Fibroblast of skin of back (primary cell): Measurements from ENCODE around the gene HSF4. TPM values are rescaled to one million over a fixed set of nuclear protein-coding genes. Genes with fewer than 3 reads are reported as not detected.
A peak's percentile ranks its signal among the peaks of the same experiment; 100 is the strongest.
"Not testable (repeated sequence)": the region's sequence is repeated elsewhere in the genome, so short reads cannot be mapped to it uniquely, and the experiment has no call there.

Source experiments
- DNase-seq: peaks from one replicate; pipeline ENCODE4 v3.0.0-alpha.2; 2013
- polyA plus RNA-seq, 2 experiments: library from polyadenylated mRNA; unstranded; fragments of 120-200 nt; gene quantifications; one replicate each; pipeline ENCODE4 v1.2.1, GENCODE V29; 2013; ENCODE audit not compliant: insufficient read length in 2 of 2

HSF4 gene
- polyA plus RNA-seq (2013, experiment 1 of 2; ENCODE audit: insufficient read length), result 4.4 TPM
- 7.9 TPM for polyA plus RNA-seq (2013, experiment 2 of 2; ENCODE audit: insufficient read length)

- no peak for DNase-seq
Observed at GRCh38 chr16:67164599-67165061, at the start of gene HSF4. Gene HSF4 (plus strand): TSS chr16:67164745. CDS start chr16:67164812, 67 bp downstream.

- no peak for DNase-seq
Observed at GRCh38 chr16:67114793-67115192, 49.8 kb upstream of the HSF4 start.

DNA sequence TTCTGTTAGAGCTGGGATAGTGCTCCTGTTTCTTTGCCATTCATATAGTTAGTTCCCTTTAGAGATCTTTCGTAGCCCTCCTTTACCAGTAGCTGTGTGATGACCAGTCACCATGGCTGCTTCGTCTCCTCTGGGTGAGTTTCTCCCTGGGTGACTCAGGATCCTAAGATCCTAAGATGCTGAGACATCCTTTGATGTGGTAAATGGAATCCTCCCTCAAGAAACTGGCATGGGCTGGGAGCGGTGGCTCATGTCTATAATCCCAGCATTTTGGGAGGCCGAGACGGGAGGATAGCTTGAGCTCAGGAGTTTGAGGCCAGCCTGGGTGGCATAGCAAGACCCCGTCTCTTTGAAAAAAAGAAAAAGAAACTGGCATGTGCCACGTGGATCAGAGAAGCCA, 48.9 kb upstream of the HSF4 start:
- DNase-seq, result peak; percentile 89

DNA sequence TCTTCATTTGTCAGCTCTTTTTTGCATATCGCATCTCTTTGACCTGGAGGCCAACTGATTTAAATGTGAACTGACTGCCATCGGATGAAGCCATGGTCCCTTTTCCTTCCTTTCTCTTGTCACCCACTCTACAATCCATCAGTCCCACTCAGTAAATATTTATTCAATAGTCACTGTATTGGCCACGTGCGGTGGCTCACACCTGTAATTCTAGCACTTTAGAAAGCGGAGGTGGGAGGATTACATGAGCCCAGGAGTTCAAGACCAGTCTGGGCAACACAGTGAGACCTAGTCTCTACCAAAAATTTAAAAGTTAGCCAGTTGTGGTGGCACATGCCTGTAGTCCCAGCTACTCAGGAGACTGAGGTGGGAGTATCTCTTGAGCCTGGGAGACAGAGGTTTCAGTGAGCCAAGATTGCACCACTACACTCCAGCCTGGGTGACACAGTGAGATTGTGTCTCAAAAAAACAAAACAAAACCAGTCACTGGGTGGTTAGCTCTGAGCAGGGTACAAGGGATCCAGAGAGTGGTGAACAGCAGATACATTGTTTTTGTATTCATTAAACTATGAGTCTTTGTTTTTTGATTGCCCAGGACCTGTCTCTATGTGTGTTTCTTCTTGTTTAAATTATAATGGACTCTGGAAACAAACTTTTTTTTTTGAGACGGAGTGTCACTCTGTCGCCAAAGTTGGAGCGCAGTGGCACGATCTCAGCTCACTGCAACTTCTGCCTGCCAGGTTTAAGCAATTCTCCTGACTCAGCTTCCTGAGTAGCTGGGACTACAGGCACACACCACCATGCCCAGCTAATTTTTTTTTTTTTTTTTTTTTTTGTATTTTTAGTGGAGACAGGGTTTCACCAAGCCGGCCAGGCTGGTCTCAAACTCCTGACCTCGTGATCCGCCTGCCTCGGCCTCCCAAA, 47.9 kb upstream of the HSF4 start:
- DNase-seq, result no peak

- DNase-seq, result no peak
Observed at GRCh38 chr16:67117716-67118115, 46.8 kb upstream of the HSF4 start.

- no peak for DNase-seq
Observed at GRCh38 chr16:67120025-67120424, 44.5 kb upstream of the HSF4 start.

DNA sequence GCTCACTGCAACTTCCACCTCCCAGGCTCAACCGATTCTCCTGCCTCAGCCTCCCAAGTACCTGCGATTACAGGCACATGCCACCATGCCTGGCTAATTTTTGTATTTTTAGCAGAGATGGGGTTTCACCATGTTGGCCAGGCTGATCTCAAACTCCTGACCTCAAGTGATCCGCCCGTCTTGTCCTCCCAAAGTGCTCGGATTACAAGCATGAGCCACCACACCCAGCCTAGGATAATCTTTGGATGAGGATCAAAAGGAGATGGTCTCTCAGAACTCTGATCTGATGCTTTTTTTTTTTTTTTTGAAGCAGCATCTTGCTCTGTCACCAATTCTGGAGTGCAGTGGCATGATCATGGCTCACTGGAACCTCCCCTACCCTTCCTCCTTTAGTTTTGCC, 41.7 kb upstream of the HSF4 start:
- DNase-seq, result not testable (repeated sequence)

DNA sequence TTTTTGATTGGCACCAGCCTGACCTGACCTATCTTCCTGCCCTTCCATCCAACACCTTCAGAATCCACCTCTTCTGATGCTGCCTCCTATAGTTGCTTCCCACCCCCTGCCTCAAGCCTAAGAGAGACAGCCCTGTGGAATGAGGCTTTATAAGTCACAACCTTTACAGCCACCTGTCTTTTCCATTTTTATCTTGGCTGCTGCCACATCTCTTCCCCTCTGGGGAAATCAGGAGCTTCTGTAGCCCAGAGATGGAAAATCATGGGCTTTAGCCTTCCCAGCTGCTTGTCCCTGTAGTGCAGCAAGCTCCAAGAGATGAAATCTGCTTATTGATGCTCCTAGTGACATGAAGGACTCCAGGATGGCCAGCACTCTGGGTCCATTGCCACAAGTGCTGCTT, 36.1 kb upstream of the HSF4 start:
- no peak for DNase-seq

DNA sequence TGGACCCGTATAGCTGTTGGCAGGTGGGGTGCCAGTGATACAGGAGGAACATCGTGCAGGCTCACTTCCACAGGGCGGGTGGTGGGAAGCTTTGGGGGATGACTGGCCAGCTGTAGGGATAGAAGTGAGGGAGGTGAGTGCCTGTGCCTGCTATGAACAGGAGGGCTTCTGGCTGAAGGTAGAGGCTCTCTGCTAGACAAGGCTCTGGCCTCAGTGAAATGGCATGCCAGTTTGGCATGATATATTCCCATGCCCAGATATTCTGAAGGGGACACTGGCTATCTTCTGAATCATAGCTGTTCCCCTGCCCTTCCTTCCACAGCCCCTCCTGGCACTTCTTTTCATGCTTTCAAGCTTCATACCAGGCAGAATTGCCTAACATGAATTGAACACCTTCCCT, 35.7 kb upstream of the HSF4 start:
- DNase-seq, result no peak

DNA sequence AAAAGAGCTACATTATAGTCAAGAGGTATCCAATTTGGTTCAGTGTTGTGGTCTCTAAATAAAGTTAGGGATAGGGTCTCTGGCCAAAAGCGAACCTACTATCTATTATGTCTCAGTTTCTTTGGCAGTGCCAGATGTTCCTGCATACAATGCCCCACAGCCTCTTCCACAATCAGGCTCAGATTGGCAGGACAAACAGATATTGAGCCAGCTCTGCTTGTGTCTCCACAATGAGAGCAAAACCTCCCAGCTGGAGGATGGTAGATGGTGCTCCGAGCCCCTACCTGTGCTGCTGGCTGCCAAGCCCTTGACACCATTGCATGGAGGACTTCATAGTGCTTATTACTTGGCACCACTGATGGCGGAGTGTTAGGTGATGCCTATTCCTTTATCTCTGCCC, 35.1 kb upstream of the HSF4 start:
- no peak for DNase-seq

GRCh38 chr16:67137605-67138004, 26.9 kb upstream of the HSF4 start:
- DNase-seq, result no peak

- DNase-seq, result no peak
Observed at GRCh38 chr16:67141391-67141790, 23.2 kb upstream of the HSF4 start.

GRCh38 chr16:67142342-67142741, 22.2 kb upstream of the HSF4 start:
- DNase-seq, result no peak

- no peak for DNase-seq
Observed at GRCh38 chr16:67144943-67145342, 19.6 kb upstream of the HSF4 start.

- no peak for DNase-seq
Observed at GRCh38 chr16:67145746-67146145, 18.8 kb upstream of the HSF4 start.

- DNase-seq, result no peak
Observed at GRCh38 chr16:67146523-67147357, 17.8 kb upstream of the HSF4 start.

GRCh38 chr16:67147437-67148140, 17.0 kb upstream of the HSF4 start:
- DNase-seq, result no peak

GRCh38 chr16:67148221-67148620, 16.3 kb upstream of the HSF4 start:
- DNase-seq, result no peak

DNA sequence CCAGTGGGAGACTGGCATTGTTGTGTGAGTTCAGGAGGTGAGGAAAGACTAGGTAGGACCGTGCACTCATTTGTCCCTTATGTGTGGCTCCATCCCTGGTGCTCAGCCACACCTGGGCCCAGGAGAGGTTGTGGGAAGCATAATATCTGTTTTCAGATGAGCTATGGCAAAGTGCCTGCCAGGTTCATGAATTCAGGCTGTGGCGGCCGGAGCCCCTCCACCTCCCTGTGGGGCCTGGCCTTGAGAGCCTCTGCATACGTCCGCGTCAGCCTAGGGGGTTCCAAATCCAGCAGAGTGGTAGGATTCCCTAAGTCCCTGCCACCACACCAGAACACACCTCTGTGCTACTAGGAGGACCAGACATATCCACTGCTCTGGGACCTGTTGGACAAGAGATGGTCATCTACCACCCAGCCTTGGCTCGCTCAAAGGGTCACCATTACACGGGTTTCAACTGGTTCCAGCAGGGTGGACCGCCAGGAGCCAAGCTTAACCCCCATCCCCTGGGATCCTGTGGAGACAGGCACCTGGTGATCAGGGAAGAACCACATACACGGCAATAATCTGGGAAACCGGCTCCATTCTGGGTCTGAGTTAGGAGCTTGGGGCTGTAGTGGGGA, 15.8 kb upstream of the HSF4 start:
- no peak for DNase-seq

- DNase-seq, result no peak
Observed at GRCh38 chr16:67149276-67150046, 15.1 kb upstream of the HSF4 start.
